ENCODE results near the gene BDNF. TPM values are rescaled to one million over a fixed set of nuclear protein-coding genes. Genes with fewer than 3 reads are reported as not detected.

The BDNF gene
- total and polyA plus RNA-seq, 2 of the 8 experiments (the other 6 are each of a cell fraction or from before 2014, with no cell fraction given), result 2.4 to 5.4 TPM

GRCh38 chr11:27627979-27628378, 72.3 kb downstream of the BDNF start:
- no peak for FAIRE-seq
- H3K4me2 ChIP-seq (ENCODE audit: insufficient read depth in 1 of 2, low read depth in 2 of 2, low read length in 2 of 2), result peak overlapping the region; percentile 2 to 18; a peak in 2 of 4 replicates
- peak; percentile 50 for TF ChIP-seq POLR2AphosphoS5 (IDR thresholded peaks at IDR 0.05; ENCODE audit: low read depth, low read length)

More at GRCh38 chr11:27627979-27628378, 72.3 kb downstream of the BDNF start:
- no peak overlapping the region for H2BK120ac ChIP-seq (replicated peaks; ENCODE audit: low read depth, low read length)
- no peak overlapping the region for H3K23ac ChIP-seq (ENCODE audit: insufficient read length)
- no peak for DNase-seq (ENCODE audit: low read depth in 1 of 2, low spot score in 2 of 2)
- peaks cover 9 to 67% (median 25%) of the 10 kb centered on the region in 4 experiments for H3K36me3 ChIP-seq (ENCODE audit: control insufficient read depth in 2 of 4, insufficient read depth in 4 of 4, low read length in 3 of 4)
- ChIA-PET CTCF (ENCODE audit: partially characterized antibody) (interaction anchor here (1.1 to 1.4 kb wide), 4 partner anchors 15 to 91 kb away, joined by 3 to 6 read pairs (median 4); partner anchors contain the start of gene BDNF), POLR2A (ENCODE audit: partially characterized antibody) (interaction anchor here (0.6 to 13.3 kb wide), 16 partner anchors 13 to 772 kb away, joined by 3 to 208 read pairs (median 6); partner anchors contain the start of gene BDNF)
- H3K4me3 ChIP-seq (ENCODE audit: extremely low read depth in 1 of 4, insufficient read depth in 2 of 4, low read depth in 3 of 4, low read length in 4 of 4), result peak overlapping the region in 1 of 4 experiments; percentile 52; a peak in 1 of 8 replicates
- no peak overlapping the region for H2BK15ac ChIP-seq (ENCODE audit: low read length)
- no peak overlapping the region for H2BK20ac ChIP-seq (ENCODE audit: low read length)
- H3K4ac ChIP-seq (replicated peaks; ENCODE audit: insufficient read length, low read depth, low read length), result no peak overlapping the region
- no peaks in the 10 kb centered on the region for H3K9me3 ChIP-seq (ENCODE audit: insufficient read depth in 2 of 2, low read depth in 1 of 2, low read length in 1 of 2)
- 74% methylated on average over 1 of the region's 1 CpG; no CpG with 5 or more reads in 1 of the 2 experiments for WGBS, 2 experiments (ENCODE audit: extremely low coverage in 1 of 2, insufficient coverage in 1 of 2, insufficient read length in 1 of 2, insufficient replicate concordance in 2 of 2, low coverage in 1 of 2, low lambda C conversion rate in 2 of 2, missing lambda C conversion rate in 1 of 2)
- H3K56ac ChIP-seq (replicated peaks; ENCODE audit: insufficient read length, low read depth, low read length), result no peak overlapping the region
- peak overlapping the region; percentile 45; the same call in 1 of the 2 replicates for H2BK5ac ChIP-seq (ENCODE audit: low read depth, low read length)
- no peak overlapping the region for H2AFZ ChIP-seq (ENCODE audit: low read length)
- H3K18ac ChIP-seq (ENCODE audit: extremely low read depth, low read length), result peak overlapping the region; percentile 76
- H4K8ac ChIP-seq (ENCODE audit: extremely low read depth, insufficient read depth, low read length), result no peak overlapping the region
- no peaks in the 10 kb centered on the region; the same call in 1 of the 2 replicates for H3K23me2 ChIP-seq (ENCODE audit: low read depth, low read length)
- H3K79me2 ChIP-seq (ENCODE audit: control insufficient read depth in 1 of 2, insufficient read depth in 2 of 2, low read length in 2 of 2), result peaks cover 0 to 29% of the 10 kb centered on the region in 2 experiments; a peak in 2 of 4 replicates
- no peak overlapping the region for H4K5ac ChIP-seq (ENCODE audit: insufficient read length, low read depth, low read length)
- no peak overlapping the region; the same call in 1 of the 2 replicates for H3K27ac ChIP-seq (ENCODE audit: low read depth, low read length)
- H2AK5ac ChIP-seq (ENCODE audit: low read depth, low read length), result 0 out of 2 replicates have a peak overlapping the region, but pooled peaks have one; percentile 14
- H3K27me3 ChIP-seq (replicated peaks in 1 of 4; ENCODE audit: control insufficient read depth in 3 of 4, extremely low read depth in 1 of 4, insufficient read depth in 3 of 4, low read length in 3 of 4), result no peaks in the 10 kb centered on the region
- no peak overlapping the region; a peak in 1 of 7 replicates for H3K9ac ChIP-seq (replicated peaks in 1 of 4; ENCODE audit: extremely low read depth in 1 of 4, low read depth in 3 of 4, low read length in 3 of 4)
- peaks cover 6 to 11% of the 10 kb centered on the region in 2 experiments for H4K20me1 ChIP-seq (replicated peaks in 1 of 2; ENCODE audit: control insufficient read depth in 1 of 2, insufficient read depth in 2 of 2, low read length in 2 of 2)
- H2BK12ac ChIP-seq (ENCODE audit: low read depth, low read length), result no peak overlapping the region
- H3K79me1 ChIP-seq (ENCODE audit: low read depth, low read length), result peaks cover 6% of the 10 kb centered on the region; the same call in 1 of the 2 replicates
- H3K4me1 ChIP-seq (replicated peaks in 1 of 4; ENCODE audit: control insufficient read depth in 3 of 4, insufficient read depth in 4 of 4, low read length in 3 of 4), result peaks cover 0 to 15% (median 6%) of the 10 kb centered on the region in 4 experiments; a peak in 3 of 7 replicates
- no peak overlapping the region for H3K14ac ChIP-seq (ENCODE audit: insufficient read length)
- no peak overlapping the region for H4K91ac ChIP-seq (replicated peaks; ENCODE audit: insufficient read length, low read length)
